Right ventricle myocardium inferior (tissue), 1 donor: ENCODE results near the gene GALNT7. TPM values are rescaled to one million over a fixed set of nuclear protein-coding genes. Genes with fewer than 3 reads are reported as not detected.

Experiments
- ATAC-seq: fragments of 200-7000 bp; cut with Tn5 transposase; one replicate; pipeline ENCODE4 v1.9.1; 2020; ENCODE audit warnings: mild to moderate bottlenecking, moderate library complexity
- DNase-seq: peaks from one replicate; pipeline ENCODE4 v3.0.0; 2021; ENCODE audit errors: missing footprints
- intact Hi-C: fragments of 100-400 bp; cut with DNase I; formaldehyde crosslinking; loops from one replicate; pipeline ENCODE4 v1.11.0; 2022
- total RNA-seq: library from RNA; stranded (reverse); fragmentation: NEBNext Ultra II Directional; extraction: Animal tissue kit (Norgen Biotek cat#: 25700); gene quantifications from one replicate; pipeline ENCODE4 v1.2.1, GENCODE V29; 2021
- donor health status: DM: no; HTN: yes; CAD: no; lungs with severe emphysema.

GALNT7 gene
- total RNA-seq, 1 donor from 2014 or later = 5.1 TPM

GRCh38 chr4:173275150-173275549 lies 106.5 kb downstream of the GALNT7 start:
- ATAC-seq (no peak), DNase-seq (no peak)
- intact Hi-C loops = no loop called here

- intact Hi-C loops = no loop called here
- DNase-seq (no peak), ATAC-seq (no peak)
These were observed 108.7 kb downstream of the GALNT7 start for GRCh38 chr4:173277340-173277739.

- intact Hi-C loops = no loop called here
- no peak for ATAC-seq
- DNase-seq = no peak
These were observed 112.4 kb downstream of the GALNT7 start for GRCh38 chr4:173280998-173281397.

- peak; percentile 81 for ATAC-seq
- intact Hi-C loops = no loop called here
- no peak for DNase-seq
These were observed 113.0 kb downstream of the GALNT7 start for GRCh38 chr4:173281406-173282255.

- no peak for ATAC-seq
- no peak for DNase-seq
- intact Hi-C loops = no loop called here
These were observed 113.6 kb downstream of the GALNT7 start for GRCh38 chr4:173282256-173282562.

- DNase-seq = no peak
- intact Hi-C loops = no loop called here
- no peak for ATAC-seq
These were observed 114.0 kb downstream of the GALNT7 start for GRCh38 chr4:173282626-173283025.

GRCh38 chr4:173284463-173284862 lies 115.9 kb downstream of the GALNT7 start:
- ATAC-seq = no peak
- intact Hi-C loops = no loop called here
- DNase-seq = no peak

GRCh38 chr4:173287486-173287885 lies 118.9 kb downstream of the GALNT7 start:
- intact Hi-C loops = no loop called here
- ATAC-seq (no peak), DNase-seq (no peak)

- DNase-seq (no peak), ATAC-seq (peak; percentile 59)
- intact Hi-C loops = no loop called here
These were observed 119.7 kb downstream of the GALNT7 start for GRCh38 chr4:173288296-173288695.

GRCh38 chr4:173288698-173289352 lies 120.2 kb downstream of the GALNT7 start:
- ATAC-seq (no peak), DNase-seq (no peak)
- intact Hi-C loops = no loop called here

- intact Hi-C loops = no loop called here
- DNase-seq (no peak), ATAC-seq (peak; percentile 63)
These were observed 120.7 kb downstream of the GALNT7 start for GRCh38 chr4:173289353-173289727.

GRCh38 chr4:173291899-173292298 lies 123.3 kb downstream of the GALNT7 start:
- intact Hi-C loops = no loop called here
- DNase-seq (no peak), ATAC-seq (no peak)

GRCh38 chr4:173293663-173294062 lies 125.1 kb downstream of the GALNT7 start:
- DNase-seq = no peak
- intact Hi-C loops = no loop called here
- no peak for ATAC-seq

- ATAC-seq (no peak), DNase-seq (no peak)
- intact Hi-C loops = no loop called here
These were observed 125.8 kb downstream of the GALNT7 start for GRCh38 chr4:173294444-173294843.

GRCh38 chr4:173301518-173302201 lies 133.0 kb downstream of the GALNT7 start:
- DNase-seq = no peak

GRCh38 chr4:173307778-173308177 lies 139.2 kb downstream of the GALNT7 start:
- intact Hi-C loops = no loop called here
- no peak for ATAC-seq
- no peak for DNase-seq

More at GRCh38 chr4:173301518-173302201, 133.0 kb downstream of the GALNT7 start:
- intact Hi-C loops = loop anchor here (5.0 kb wide), 1 partner anchor 289 kb away; no protein-coding TSS in a partner anchor
- ATAC-seq = peak; percentile 28

- no peak for ATAC-seq
- DNase-seq = no peak
- intact Hi-C loops = no loop called here
These were observed 142.8 kb downstream of the GALNT7 start for GRCh38 chr4:173311368-173311767.

- ATAC-seq (no peak), DNase-seq (no peak)
- intact Hi-C loops = loop anchor here (5.0 kb wide), 1 partner anchor 178 kb away; no protein-coding TSS in a partner anchor
These were observed 146.1 kb downstream of the GALNT7 start for GRCh38 chr4:173314715-173315114.

GRCh38 chr4:173316060-173316459 lies 147.4 kb downstream of the GALNT7 start:
- ATAC-seq (no peak), DNase-seq (no peak)
- intact Hi-C loops = loop anchor here (5.0 kb wide), 1 partner anchor 176 kb away; no protein-coding TSS in a partner anchor

GRCh38 chr4:173317004-173317403 lies 148.4 kb downstream of the GALNT7 start:
- DNase-seq (no peak), ATAC-seq (no peak)
- intact Hi-C loops = loop anchor here (5.0 kb wide), 1 partner anchor 175 kb away; no protein-coding TSS in a partner anchor
